GM15510 (cell line): ENCODE data around the gene EML6.

Experiments
- POLR2A ChIP-seq: IDR thresholded peaks from 3 replicates; pipeline ENCODE4 v1.6.1; 2011; ENCODE audit warnings: borderline replicate concordance; ENCODE audit not compliant: insufficient read length; ENCODE audit errors: extremely low read depth

The EML6 gene

GRCh38 chr2:54983345-54984220, 260.1 kb downstream of the EML6 start:
- no peak for TF ChIP-seq POLR2A

- TF ChIP-seq POLR2A = no peak
Observed at GRCh38 chr2:54984476-54984875, 261.0 kb downstream of the EML6 start.

- TF ChIP-seq POLR2A = no peak
Observed at GRCh38 chr2:54986264-54986663, 262.8 kb downstream of the EML6 start.

GRCh38 chr2:54988612-54989011, 265.1 kb downstream of the EML6 start:
- no peak for TF ChIP-seq POLR2A

- no peak for TF ChIP-seq POLR2A
Observed at GRCh38 chr2:54995553-54995952, 272.1 kb downstream of the EML6 start.

- TF ChIP-seq POLR2A = no peak
Observed at GRCh38 chr2:54997826-54998225, 274.4 kb downstream of the EML6 start.

GRCh38 chr2:54999182-54999581, 275.7 kb downstream of the EML6 start:
- no peak for TF ChIP-seq POLR2A

GRCh38 chr2:55000341-55000740, 276.9 kb downstream of the EML6 start:
- TF ChIP-seq POLR2A = no peak

GRCh38 chr2:55001716-55002115, 278.3 kb downstream of the EML6 start:
- no peak for TF ChIP-seq POLR2A

- no peak for TF ChIP-seq POLR2A
Observed at GRCh38 chr2:55003706-55004639, 280.5 kb downstream of the EML6 start.

- no peak for TF ChIP-seq POLR2A
Observed at GRCh38 chr2:55006306-55006705, 282.8 kb downstream of the EML6 start.

- TF ChIP-seq POLR2A = no peak
Observed at GRCh38 chr2:55009277-55010060, 286.0 kb downstream of the EML6 start.

GRCh38 chr2:55010149-55010591, 286.7 kb downstream of the EML6 start:
- TF ChIP-seq POLR2A = no peak

- no peak for TF ChIP-seq POLR2A
Observed at GRCh38 chr2:55010915-55011314, 287.5 kb downstream of the EML6 start.
